SK-N-MC (cell line): Measurements from ENCODE around the gene SHANK2.

Source experiments
- EZH2 ChIP-seq: fragments of 200-600 bp; sonication (generic); IDR thresholded peaks from one replicate; pipeline ENCODE4 v1.6.1; 2017; ENCODE audit warnings: antibody characterized with exemption
- POLR2AphosphoS5 ChIP-seq: IDR thresholded peaks from 2 replicates; pipeline ENCODE4 v1.6.1; 2012; ENCODE audit warnings: mild to moderate bottlenecking, low read depth, low read length, borderline replicate concordance

DNA sequence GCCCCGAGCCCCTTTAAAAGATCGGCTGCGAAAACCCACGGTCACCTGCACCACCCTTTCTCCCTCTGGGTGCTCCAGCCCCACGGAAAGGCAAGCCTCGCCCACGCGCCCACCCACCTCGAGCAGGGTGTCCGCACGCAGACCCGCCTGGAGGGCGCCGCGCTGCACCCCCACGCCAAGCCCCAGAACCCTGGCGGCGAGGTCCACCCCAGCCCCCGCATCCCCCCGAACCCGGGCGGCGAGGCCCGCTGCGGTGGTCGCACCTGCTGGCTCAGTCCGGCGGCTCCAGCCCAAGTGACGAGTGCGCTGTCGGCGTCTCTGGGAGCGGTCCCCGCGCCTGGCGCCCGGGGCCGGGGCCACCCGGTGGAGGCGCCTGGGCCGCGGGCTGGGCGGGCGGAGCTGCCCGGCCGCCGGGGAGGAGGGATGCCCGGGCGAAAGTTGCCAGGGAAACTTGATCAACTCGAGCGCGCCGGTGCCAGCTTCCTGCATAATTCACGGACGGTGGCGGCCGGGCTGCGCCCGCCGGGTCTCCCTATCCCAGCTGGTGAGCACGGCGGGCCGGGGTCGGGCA, 1.1 kb downstream of the SHANK2 start:
- TF ChIP-seq EZH2 (no peak), POLR2AphosphoS5 (no peak)
